H9 (cell line): ENCODE measurements around the gene NDUFS3. TPM values are rescaled to one million over a fixed set of nuclear protein-coding genes. Genes with fewer than 3 reads are reported as not detected.
A peak's percentile ranks its signal among the peaks of the same experiment; 100 is the strongest.

Source experiments
- DNase-seq: peaks from one replicate; pipeline ENCODE4 v3.0.0-alpha.2; 2017
- H2AFZ ChIP-seq: one replicate; pipeline ENCODE4 v1.6.1; 2013; ENCODE audit warnings: mild to moderate bottlenecking, low read length, control low read depth, moderate library complexity
- H2AK5ac ChIP-seq: 2 replicates; pipeline ENCODE4 v1.6.1; 2013; ENCODE audit warnings: low read length, control low read depth, mixed read lengths; ENCODE audit not compliant: insufficient read length
- H2BK120ac ChIP-seq: one replicate; pipeline ENCODE4 v1.6.1; 2013; ENCODE audit warnings: low read depth, mild to moderate bottlenecking, low read length, control low read depth, inconsistent platforms; ENCODE audit not compliant: poor library complexity, severe bottlenecking
- H2BK12ac ChIP-seq: 2 replicates; pipeline ENCODE4 v1.6.1; 2013; ENCODE audit warnings: low read length, control low read depth, mixed read lengths, low read depth; ENCODE audit not compliant: insufficient read length
- H2BK15ac ChIP-seq: 2 replicates; pipeline ENCODE4 v1.6.1; 2013; ENCODE audit warnings: low read depth, low read length, control low read depth
- H2BK20ac ChIP-seq: one replicate; pipeline ENCODE4 v1.6.1; 2013; ENCODE audit warnings: low read depth, mild to moderate bottlenecking, low read length, control low read depth, inconsistent platforms; ENCODE audit not compliant: poor library complexity, severe bottlenecking
- H2BK5ac ChIP-seq: 2 replicates; pipeline ENCODE4 v1.6.1; 2013; ENCODE audit warnings: low read length, control low read depth, mixed read lengths; ENCODE audit not compliant: insufficient read length
- H3K14ac ChIP-seq: 2 replicates; pipeline ENCODE4 v1.6.1; 2013; ENCODE audit warnings: low read length, control low read depth; ENCODE audit not compliant: insufficient read depth
- H3K18ac ChIP-seq: 2 replicates; pipeline ENCODE4 v1.6.1; 2013; ENCODE audit warnings: low read depth, mild to moderate bottlenecking, mixed read lengths, low read length, control low read depth; ENCODE audit not compliant: insufficient read length
- H3K23ac ChIP-seq: 2 replicates; pipeline ENCODE4 v1.6.1; 2013; ENCODE audit warnings: low read length, control low read depth, mixed read lengths, low read depth; ENCODE audit not compliant: insufficient read length
- H3K23me2 ChIP-seq: 2 replicates; pipeline ENCODE4 v1.6.1; 2013; ENCODE audit warnings: low read depth, mild to moderate bottlenecking, mixed read lengths, low read length, control low read depth; ENCODE audit not compliant: insufficient read length, poor library complexity, severe bottlenecking
- H3K27ac ChIP-seq: 2 replicates; pipeline ENCODE4 v1.5.1; 2013; ENCODE audit warnings: low read length, control low read depth, mixed read lengths, low read depth; ENCODE audit not compliant: insufficient read length
- H3K27me3 ChIP-seq: 2 replicates; pipeline ENCODE4 v1.6.1; 2013; ENCODE audit warnings: low read length, control low read depth, inconsistent platforms; ENCODE audit not compliant: insufficient read depth
- H3K4ac ChIP-seq: 2 replicates; pipeline ENCODE4 v1.6.1; 2013; ENCODE audit warnings: low read depth, mild to moderate bottlenecking, control low read depth, inconsistent platforms, low read length, moderate library complexity
- H3K4me1 ChIP-seq: 2 replicates; pipeline ENCODE4 v1.6.1; 2013; ENCODE audit warnings: low read length, control low read depth, inconsistent platforms; ENCODE audit not compliant: insufficient read depth
- H3K4me2 ChIP-seq: 2 replicates; pipeline ENCODE4 v1.6.1; 2013; ENCODE audit warnings: low read length, control low read depth, mixed read lengths; ENCODE audit not compliant: insufficient read length, insufficient read depth
- H3K56ac ChIP-seq: 2 replicates; pipeline ENCODE4 v1.6.1; 2013; ENCODE audit warnings: low read depth, mild to moderate bottlenecking, mixed read lengths, low read length, control low read depth; ENCODE audit not compliant: insufficient read length
- H3K79me1 ChIP-seq: 2 replicates; pipeline ENCODE4 v1.6.1; 2013; ENCODE audit warnings: low read depth, mild to moderate bottlenecking, moderate library complexity, low read length, control low read depth, inconsistent platforms; ENCODE audit not compliant: insufficient read depth, poor library complexity, severe bottlenecking
- H3K79me2 ChIP-seq: 2 replicates; pipeline ENCODE4 v1.6.1; 2013; ENCODE audit warnings: low read length, control low read depth, inconsistent platforms; ENCODE audit not compliant: insufficient read depth
- H3K9ac ChIP-seq: 2 replicates; pipeline ENCODE4 v1.6.1; 2013; ENCODE audit warnings: low read length, control low read depth, mixed read lengths; ENCODE audit not compliant: insufficient read length; ENCODE audit errors: extremely low read depth
- H3K9me3 ChIP-seq: one replicate; pipeline ENCODE4 v1.6.1; 2013; ENCODE audit warnings: low read depth, low read length, inconsistent platforms; ENCODE audit not compliant: control insufficient read depth
- H3T11ph ChIP-seq: one replicate; pipeline ENCODE4 v1.6.1; 2013; ENCODE audit warnings: mild to moderate bottlenecking, low read length, control low read depth, inconsistent platforms
- H4K20me1 ChIP-seq: one replicate; pipeline ENCODE4 v1.6.1; 2013; ENCODE audit not compliant: control insufficient read depth, insufficient read length, insufficient read depth
- H4K5ac ChIP-seq: 2 replicates; pipeline ENCODE4 v1.6.1; 2013; ENCODE audit warnings: low read depth, mild to moderate bottlenecking, mixed read lengths, low read length, control low read depth; ENCODE audit not compliant: insufficient read length
- H4K8ac ChIP-seq: replicated peaks from 2 replicates; pipeline ENCODE4 v1.6.1; 2013; ENCODE audit warnings: low read length, control low read depth, mixed read lengths, low read depth; ENCODE audit not compliant: insufficient read length
- H4K91ac ChIP-seq: 2 replicates; pipeline ENCODE4 v1.6.1; 2013; ENCODE audit warnings: low read depth, mild to moderate bottlenecking, moderate library complexity, mixed read lengths, low read length, control low read depth; ENCODE audit not compliant: insufficient read length
- H3K27ac Mint-ChIP-seq, 3 experiments: 2 replicates in 2 of 3; 3 replicates in 1 of 3; pipeline ENCODE4 v1.8.0; 2020 to 2021; ENCODE audit warnings: mixed read lengths in 3 of 3, mild to moderate bottlenecking in 1 of 3, moderate library complexity in 1 of 3
- H3K27me3 Mint-ChIP-seq: 2 replicates; pipeline ENCODE4 v1.8.0; 2021; ENCODE audit warnings: low read depth, mild to moderate bottlenecking, moderate library complexity, mixed read lengths
- H3K36me3 Mint-ChIP-seq, 3 experiments: 2 replicates in 2 of 3; 3 replicates in 1 of 3; pipeline ENCODE4 v1.8.0; 2020 to 2021; ENCODE audit warnings: low read depth in 3 of 3, mixed read lengths in 3 of 3; ENCODE audit not compliant: insufficient read depth in 1 of 3
- H3K4me1 Mint-ChIP-seq, 2 experiments: 2 replicates each; pipeline ENCODE4 v1.8.0; 2020; ENCODE audit warnings: mixed read lengths in 2 of 2
- H3K4me3 Mint-ChIP-seq, 2 experiments: 2 replicates in 1 of 2; 3 replicates in 1 of 2; pipeline ENCODE4 v1.8.0; 2020 to 2021; ENCODE audit warnings: mild to moderate bottlenecking in 2 of 2, mixed read lengths in 2 of 2, moderate library complexity in 1 of 2
- H3K9me3 Mint-ChIP-seq, 2 experiments: 2 replicates in 1 of 2; 3 replicates in 1 of 2; pipeline ENCODE4 v1.8.0; 2020; ENCODE audit warnings: mild to moderate bottlenecking in 2 of 2, mixed read lengths in 2 of 2, moderate library complexity in 1 of 2
- WGBS: extraction: QIAGEN DNeasy Blood & Tissue Kit; methylation state at CpG from one replicate; pipeline ENCODE4 v1.1.7; 2013; ENCODE audit warnings: missing lambda C conversion rate, low lambda C conversion rate, mixed read lengths; ENCODE audit not compliant: insufficient read length; ENCODE audit errors: extremely low coverage; 5-methylcytosine and 5-hydroxymethylcytosine counted together
- long read RNA-seq: library from polyadenylated mRNA; unstranded; transcript quantifications from one replicate; pipeline ENCODE4 v2.0.0, GENCODE V29; 2020
- total RNA-seq: library from RNA; stranded (reverse); gene quantifications from 2 replicates; pipeline ENCODE4 v1.2.1, GENCODE V29; 2021
- TF ChIP-seq, protein P1 (sequence below): fragments of 200-600 bp; sonication (generic); conservative IDR thresholded peaks from 3 replicates; pipeline ENCODE4 v1.8.0; 2021; ENCODE audit warnings: antibody characterized with exemption, mild to moderate bottlenecking

Gene NDUFS3
- 130 and 144 TPM in 2 replicates for total RNA-seq
- long read RNA-seq, transcript NDUFS3-201 (7 exons, 958 nt): major isoform, 138 of 192 reads
- long read RNA-seq, partial matches to known transcripts: 7 of 192 reads
- long read RNA-seq, other reads (novel, unspliced or antisense): 44 of 192 reads

- Histone ChIP-seq H2BK20ac (no peak within 1 kb of the TSS), H2BK12ac (no peak within 1 kb of the TSS), H2BK5ac (peak within 1 kb of the TSS; percentile 94), H2BK120ac (no peak within 1 kb of the TSS), H2AFZ (peak within 1 kb of the TSS; percentile 84), H3K18ac (peak within 1 kb of the TSS; percentile 99), H3K27ac (peak within 1 kb of the TSS; percentile 75), H3K4ac (no peak within 1 kb of the TSS; the same call in 1 of the 2 replicates), H3K79me2 (peaks cover 7% of the 10 kb centered on the region; the same call in 1 of the 2 replicates), H2BK15ac (0 out of 2 replicates have a peak within 1 kb of the TSS, but pooled peaks have one; percentile 9), H3K56ac (no peak within 1 kb of the TSS), H3K23ac (no peak within 1 kb of the TSS), H3T11ph (no peak within 1 kb of the TSS), H4K8ac (peak within 1 kb of the TSS; percentile 37), H3K9me3 (no peaks in the 10 kb centered on the region), H2AK5ac (no peak within 1 kb of the TSS), H3K4me2 (peak within 1 kb of the TSS; percentile 98), H3K14ac (peak within 1 kb of the TSS; percentile 99), H3K79me1 (peaks cover 6% of the 10 kb centered on the region), H3K27me3 (no peaks in the 10 kb centered on the region), H4K20me1 (no peaks in the 10 kb centered on the region), H4K5ac (peak within 1 kb of the TSS; percentile 37), H4K91ac (no peak within 1 kb of the TSS), H3K4me1 (peaks cover 5% of the 10 kb centered on the region), H3K9ac (peak within 1 kb of the TSS; percentile 94), H3K23me2 (peaks cover 4% of the 10 kb centered on the region)
- Mint-ChIP-seq H3K4me1 (peaks cover 18 to 21% of the 10 kb centered on the region in 2 experiments), H3K9me3 (peaks cover 0 to 3% of the 10 kb centered on the region in 2 experiments; a peak in 2 of 5 replicates), H3K36me3 (peaks cover 42 to 77% (median 72%) of the 10 kb centered on the region in 3 experiments), H3K27ac (peak within 1 kb of the TSS; percentile 100), H3K27me3 (no peaks in the 10 kb centered on the region), H3K4me3 (peak within 1 kb of the TSS; percentile 94 to 100)
- TF ChIP-seq, protein P1, sequence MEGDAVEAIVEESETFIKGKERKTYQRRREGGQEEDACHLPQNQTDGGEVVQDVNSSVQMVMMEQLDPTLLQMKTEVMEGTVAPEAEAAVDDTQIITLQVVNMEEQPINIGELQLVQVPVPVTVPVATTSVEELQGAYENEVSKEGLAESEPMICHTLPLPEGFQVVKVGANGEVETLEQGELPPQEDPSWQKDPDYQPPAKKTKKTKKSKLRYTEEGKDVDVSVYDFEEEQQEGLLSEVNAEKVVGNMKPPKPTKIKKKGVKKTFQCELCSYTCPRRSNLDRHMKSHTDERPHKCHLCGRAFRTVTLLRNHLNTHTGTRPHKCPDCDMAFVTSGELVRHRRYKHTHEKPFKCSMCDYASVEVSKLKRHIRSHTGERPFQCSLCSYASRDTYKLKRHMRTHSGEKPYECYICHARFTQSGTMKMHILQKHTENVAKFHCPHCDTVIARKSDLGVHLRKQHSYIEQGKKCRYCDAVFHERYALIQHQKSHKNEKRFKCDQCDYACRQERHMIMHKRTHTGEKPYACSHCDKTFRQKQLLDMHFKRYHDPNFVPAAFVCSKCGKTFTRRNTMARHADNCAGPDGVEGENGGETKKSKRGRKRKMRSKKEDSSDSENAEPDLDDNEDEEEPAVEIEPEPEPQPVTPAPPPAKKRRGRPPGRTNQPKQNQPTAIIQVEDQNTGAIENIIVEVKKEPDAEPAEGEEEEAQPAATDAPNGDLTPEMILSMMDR: no peak
- no CpG with 5 or more reads among the region's 72 CpGs for WGBS
- peak; percentile 92 for DNase-seq
These were observed at the start of gene NDUFS3, which contains the start of gene KBTBD4 for GRCh38 chr11:47578524-47579494. Gene NDUFS3 (plus strand): TSS chr11:47579074. CDS start chr11:47579092, 18 bp downstream. Gene KBTBD4 (minus strand): TSS chr11:47578970. CDS start chr11:47578951, 19 bp downstream.
